ENCODE results near the gene SGF29.

GRCh38 chr16:28553776-28554633 is at the start of gene SGF29:
- peak; percentile 18 for TF ChIP-seq CTCF (IDR thresholded peaks at IDR 0.05; ENCODE audit: insufficient read depth, low read length, poor library complexity, severe bottlenecking)
- no peak for TF ChIP-seq EZH2phosphoT487 (conservative IDR thresholded peaks at IDR 0.05; ENCODE audit: low read length)

All from SU-DHL-6 (cell line).